Measurements from ENCODE around the gene PEPD. TPM values are rescaled to one million over a fixed set of nuclear protein-coding genes. Genes with fewer than 3 reads are reported as not detected.

The PEPD gene
- total RNA-seq, 1 experiment from 2014 or later = 83.1 TPM

- Mint-ChIP-seq H3K27ac (no peak overlapping the region), H3K27me3 (ENCODE audit: low read depth) (no peaks in the 10 kb centered on the region), H3K36me3 (no peaks in the 10 kb centered on the region), H3K9me3 (no peaks in the 10 kb centered on the region), H3K4me3 (no peak overlapping the region), H3K4me1 (no peaks in the 10 kb centered on the region)
- no peak for DNase-seq (ENCODE audit: low spot score)
- TF ChIP-seq NFYB (CRISPR knock-in tag; conservative IDR thresholded peaks at IDR 0.05; ENCODE audit: low read depth) = no peak
- no peak for TF ChIP-seq CREB1 (CRISPR knock-in tag; IDR thresholded peaks at IDR 0.05)
- TF ChIP-seq, protein P1, sequence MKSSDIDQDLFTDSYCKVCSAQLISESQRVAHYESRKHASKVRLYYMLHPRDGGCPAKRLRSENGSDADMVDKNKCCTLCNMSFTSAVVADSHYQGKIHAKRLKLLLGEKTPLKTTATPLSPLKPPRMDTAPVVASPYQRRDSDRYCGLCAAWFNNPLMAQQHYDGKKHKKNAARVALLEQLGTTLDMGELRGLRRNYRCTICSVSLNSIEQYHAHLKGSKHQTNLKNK (CRISPR knock-in tag; IDR thresholded peaks at IDR 0.05) = no peak
- TF ChIP-seq RELA (CRISPR knock-in tag; IDR thresholded peaks at IDR 0.05; ENCODE audit: borderline replicate concordance) = no peak
- TF ChIP-seq, protein P2, sequence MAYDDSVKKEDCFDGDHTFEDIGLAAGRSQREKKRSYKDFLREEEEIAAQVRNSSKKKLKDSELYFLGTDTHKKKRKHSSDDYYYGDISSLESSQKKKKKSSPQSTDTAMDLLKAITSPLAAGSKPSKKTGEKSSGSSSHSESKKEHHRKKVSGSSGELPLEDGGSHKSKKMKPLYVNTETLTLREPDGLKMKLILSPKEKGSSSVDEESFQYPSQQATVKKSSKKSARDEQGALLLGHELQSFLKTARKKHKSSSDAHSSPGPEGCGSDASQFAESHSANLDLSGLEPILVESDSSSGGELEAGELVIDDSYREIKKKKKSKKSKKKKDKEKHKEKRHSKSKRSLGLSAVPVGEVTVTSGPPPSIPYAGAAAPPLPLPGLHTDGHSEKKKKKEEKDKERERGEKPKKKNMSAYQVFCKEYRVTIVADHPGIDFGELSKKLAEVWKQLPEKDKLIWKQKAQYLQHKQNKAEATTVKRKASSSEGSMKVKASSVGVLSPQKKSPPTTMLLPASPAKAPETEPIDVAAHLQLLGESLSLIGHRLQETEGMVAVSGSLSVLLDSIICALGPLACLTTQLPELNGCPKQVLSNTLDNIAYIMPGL (CRISPR knock-in tag; IDR thresholded peaks at IDR 0.05) = no peak
- no peak for TF ChIP-seq ZNF425 (CRISPR knock-in tag; conservative IDR thresholded peaks at IDR 0.05)
- no peak for TF ChIP-seq ZNF138 (CRISPR knock-in tag; conservative IDR thresholded peaks at IDR 0.05)
- no peak for TF ChIP-seq CBFB (CRISPR knock-in tag; IDR thresholded peaks at IDR 0.05; ENCODE audit: low read depth)
- no peak for TF ChIP-seq NFE2L1 (CRISPR knock-in tag; IDR thresholded peaks at IDR 0.05)
- TF ChIP-seq, protein P3, sequence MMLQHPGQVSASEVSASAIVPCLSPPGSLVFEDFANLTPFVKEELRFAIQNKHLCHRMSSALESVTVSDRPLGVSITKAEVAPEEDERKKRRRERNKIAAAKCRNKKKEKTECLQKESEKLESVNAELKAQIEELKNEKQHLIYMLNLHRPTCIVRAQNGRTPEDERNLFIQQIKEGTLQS (CRISPR knock-in tag; conservative IDR thresholded peaks at IDR 0.05) = no peak
- TF ChIP-seq TCF7 (CRISPR knock-in tag; IDR thresholded peaks at IDR 0.05; ENCODE audit: low read depth) = no peak
- TF ChIP-seq, protein P4, sequence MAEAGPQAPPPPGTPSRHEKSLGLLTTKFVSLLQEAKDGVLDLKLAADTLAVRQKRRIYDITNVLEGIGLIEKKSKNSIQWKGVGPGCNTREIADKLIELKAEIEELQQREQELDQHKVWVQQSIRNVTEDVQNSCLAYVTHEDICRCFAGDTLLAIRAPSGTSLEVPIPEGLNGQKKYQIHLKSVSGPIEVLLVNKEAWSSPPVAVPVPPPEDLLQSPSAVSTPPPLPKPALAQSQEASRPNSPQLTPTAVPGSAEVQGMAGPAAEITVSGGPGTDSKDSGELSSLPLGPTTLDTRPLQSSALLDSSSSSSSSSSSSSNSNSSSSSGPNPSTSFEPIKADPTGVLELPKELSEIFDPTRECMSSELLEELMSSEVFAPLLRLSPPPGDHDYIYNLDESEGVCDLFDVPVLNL (CRISPR knock-in tag; IDR thresholded peaks at IDR 0.05; ENCODE audit: borderline replicate concordance, low read depth) = no peak
- TF ChIP-seq ZNF263 (CRISPR knock-in tag; IDR thresholded peaks at IDR 0.05; ENCODE audit: low read depth) = no peak
- TF ChIP-seq PREB (CRISPR knock-in tag; IDR thresholded peaks at IDR 0.05; ENCODE audit: borderline replicate concordance) = no peak
- no peak for TF ChIP-seq TEAD1 (CRISPR knock-in tag; IDR thresholded peaks at IDR 0.05)
- TF ChIP-seq ZNF671 (CRISPR knock-in tag; IDR thresholded peaks at IDR 0.05) = no peak
- TF ChIP-seq, protein P5, sequence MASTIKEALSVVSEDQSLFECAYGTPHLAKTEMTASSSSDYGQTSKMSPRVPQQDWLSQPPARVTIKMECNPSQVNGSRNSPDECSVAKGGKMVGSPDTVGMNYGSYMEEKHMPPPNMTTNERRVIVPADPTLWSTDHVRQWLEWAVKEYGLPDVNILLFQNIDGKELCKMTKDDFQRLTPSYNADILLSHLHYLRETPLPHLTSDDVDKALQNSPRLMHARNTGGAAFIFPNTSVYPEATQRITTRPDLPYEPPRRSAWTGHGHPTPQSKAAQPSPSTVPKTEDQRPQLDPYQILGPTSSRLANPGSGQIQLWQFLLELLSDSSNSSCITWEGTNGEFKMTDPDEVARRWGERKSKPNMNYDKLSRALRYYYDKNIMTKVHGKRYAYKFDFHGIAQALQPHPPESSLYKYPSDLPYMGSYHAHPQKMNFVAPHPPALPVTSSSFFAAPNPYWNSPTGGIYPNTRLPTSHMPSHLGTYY (CRISPR knock-in tag; IDR thresholded peaks at IDR 0.05) = no peak
- TF ChIP-seq, protein P6, sequence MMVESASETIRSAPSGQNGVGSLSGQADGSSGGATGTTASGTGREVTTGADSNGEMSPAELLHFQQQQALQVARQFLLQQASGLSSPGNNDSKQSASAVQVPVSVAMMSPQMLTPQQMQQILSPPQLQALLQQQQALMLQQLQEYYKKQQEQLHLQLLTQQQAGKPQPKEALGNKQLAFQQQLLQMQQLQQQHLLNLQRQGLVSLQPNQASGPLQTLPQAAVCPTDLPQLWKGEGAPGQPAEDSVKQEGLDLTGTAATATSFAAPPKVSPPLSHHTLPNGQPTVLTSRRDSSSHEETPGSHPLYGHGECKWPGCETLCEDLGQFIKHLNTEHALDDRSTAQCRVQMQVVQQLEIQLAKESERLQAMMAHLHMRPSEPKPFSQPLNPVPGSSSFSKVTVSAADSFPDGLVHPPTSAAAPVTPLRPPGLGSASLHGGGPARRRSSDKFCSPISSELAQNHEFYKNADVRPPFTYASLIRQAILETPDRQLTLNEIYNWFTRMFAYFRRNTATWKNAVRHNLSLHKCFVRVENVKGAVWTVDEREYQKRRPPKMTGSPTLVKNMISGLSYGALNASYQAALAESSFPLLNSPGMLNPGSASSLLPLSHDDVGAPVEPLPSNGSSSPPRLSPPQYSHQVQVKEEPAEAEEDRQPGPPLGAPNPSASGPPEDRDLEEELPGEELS (CRISPR knock-in tag; IDR thresholded peaks at IDR 0.05) = no peak
- CTCF ChIA-PET = interaction anchor here (1.1 kb wide), 1 partner anchor 17 kb away, joined by 3 read pairs; no protein-coding TSS in a partner anchor
- POLR2A ChIA-PET = no interaction called here
- ATAC-seq = no peak
Observed at GRCh38 chr19:33436360-33437345, 84.9 kb downstream of the PEPD start.

Data from WTC11 (cell line).